Measurements from ENCODE around the gene CEACAM6. TPM values are rescaled to one million over a fixed set of nuclear protein-coding genes. Genes with fewer than 3 reads are reported as not detected.
"Not testable (repeated sequence)": the region's sequence is repeated elsewhere in the genome, so short reads cannot be mapped to it uniquely, and the experiment has no call there.

Gene CEACAM6
- total RNA-seq, 4 donors from 2014 or later: 0.19 TPM; not detected in 3

GRCh38 chr19:41785653-41786052 lies 30.3 kb downstream of the CEACAM6 start:
- no peak for TF ChIP-seq CTCF (IDR thresholded peaks at IDR 0.05)
- ATAC-seq (ENCODE audit: low FRiP score) (peak; percentile 44), DNase-seq (ENCODE audit: low spot score) (no peak)

- DNase-seq (ENCODE audit: low spot score) (no peak), ATAC-seq (ENCODE audit: low FRiP score) (no peak)
- no peak for TF ChIP-seq CTCF (IDR thresholded peaks at IDR 0.05)
Observed at GRCh38 chr19:41787055-41787454, 31.7 kb downstream of the CEACAM6 start.

- DNase-seq (ENCODE audit: low spot score); ATAC-seq (ENCODE audit: low FRiP score): not testable (repeated sequence)
Observed at GRCh38 chr19:41788518-41788917, 33.2 kb downstream of the CEACAM6 start.

DNA sequence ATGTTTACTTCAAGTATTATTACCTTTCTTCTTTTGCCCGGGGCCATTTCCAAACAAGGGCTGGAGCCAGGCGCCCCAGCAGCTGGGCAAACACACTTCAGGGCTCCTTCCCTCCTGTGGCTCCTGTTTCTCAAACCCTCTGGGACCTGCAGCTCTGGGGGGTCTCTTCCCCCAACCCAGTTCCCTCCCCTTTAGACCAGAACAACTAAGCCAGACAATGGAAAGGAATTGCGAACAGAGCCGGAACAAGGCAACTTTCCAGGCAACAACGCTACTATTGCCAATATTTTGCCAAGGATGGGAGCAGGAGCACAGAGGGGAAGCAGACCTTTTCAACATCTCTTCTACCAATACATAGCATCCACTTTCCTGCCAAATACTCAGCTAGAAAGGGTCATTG lies 33.7 kb downstream of the CEACAM6 start:
- not testable (repeated sequence) for DNase-seq (ENCODE audit: low spot score); ATAC-seq (ENCODE audit: low FRiP score)

DNA sequence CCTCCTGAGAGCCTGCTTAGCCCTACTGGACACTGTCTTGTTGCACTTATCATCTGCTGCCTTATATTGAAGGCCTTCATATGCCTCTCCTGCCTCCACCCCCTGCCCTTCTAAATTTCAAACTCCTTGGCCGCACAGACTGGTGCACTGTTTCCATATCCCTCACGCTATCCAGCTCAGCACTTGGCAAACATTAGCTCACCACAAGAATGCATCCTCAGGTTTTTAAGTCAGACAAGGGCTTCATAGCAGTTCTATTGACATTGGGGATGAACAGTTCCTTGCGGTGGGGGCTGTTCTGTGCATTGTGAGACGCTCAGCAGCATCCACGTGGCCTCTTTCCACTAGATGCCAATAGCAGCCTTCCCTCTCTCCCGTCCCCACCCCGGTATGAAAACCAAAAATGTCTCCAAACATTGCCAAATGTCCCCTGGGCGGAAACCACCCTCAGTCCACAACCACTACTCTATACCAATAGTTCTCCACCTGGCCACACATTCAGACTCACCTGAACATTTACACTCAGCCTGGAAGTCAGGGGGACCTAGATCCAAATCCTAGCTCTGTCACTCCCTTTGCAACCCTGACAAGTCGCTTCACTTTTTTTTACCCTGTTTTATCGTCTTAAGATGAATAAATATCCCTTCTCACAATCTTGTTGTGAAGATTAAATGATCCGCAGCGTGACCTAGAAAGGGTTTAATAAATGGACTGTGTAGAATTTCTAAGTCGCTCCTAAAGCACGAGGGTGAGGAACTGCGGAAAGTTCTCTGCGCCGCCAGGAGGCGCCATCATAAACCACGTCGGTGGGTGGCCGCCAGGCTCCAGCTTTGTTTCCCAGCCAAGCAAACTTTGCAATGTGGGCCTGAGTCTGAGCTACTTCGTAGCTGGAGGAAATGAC lies 37.4 kb downstream of the CEACAM6 start:
- no peak for ATAC-seq (ENCODE audit: low FRiP score)
- DNase-seq (ENCODE audit: low spot score): no peak
- no peak for TF ChIP-seq CTCF (IDR thresholded peaks at IDR 0.05)

- ATAC-seq (ENCODE audit: low FRiP score): no peak
- no peak for TF ChIP-seq CTCF (IDR thresholded peaks at IDR 0.05)
- no peak for DNase-seq (ENCODE audit: low spot score)
Observed at GRCh38 chr19:41793414-41793727, 38.0 kb downstream of the CEACAM6 start.

DNA sequence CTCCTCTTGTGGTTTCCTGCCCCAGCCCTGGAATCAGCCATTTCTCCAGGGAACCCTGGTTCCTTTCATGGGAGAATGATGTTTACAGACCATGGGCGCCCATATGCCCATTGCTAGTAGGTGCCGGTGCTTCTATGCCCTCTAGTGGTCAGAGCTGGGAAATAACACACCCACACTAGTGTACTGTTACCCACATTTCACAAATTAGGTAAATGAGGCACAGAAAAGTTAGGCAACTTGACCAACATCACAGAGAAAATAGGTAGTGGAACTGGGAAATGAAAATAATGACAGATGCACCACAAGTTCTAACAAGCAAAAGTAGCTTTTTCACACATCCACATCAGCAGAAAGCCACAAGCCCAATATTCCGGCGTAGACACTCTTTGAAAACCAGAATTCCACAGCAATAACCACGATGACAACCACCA lies 39.7 kb downstream of the CEACAM6 start:
- no peak for TF ChIP-seq CTCF (IDR thresholded peaks at IDR 0.05)
- DNase-seq (ENCODE audit: low spot score): no peak
- ATAC-seq (ENCODE audit: low FRiP score): peak; percentile 73

GRCh38 chr19:41796362-41796761 lies 41.0 kb downstream of the CEACAM6 start, which contains the start of gene CEACAM3:
CEACAM3 (plus strand) TSS chr19:41796587; CDS start chr19:41796678, 91 bp downstream.
- TF ChIP-seq CTCF (IDR thresholded peaks at IDR 0.05): no peak
- no peak for DNase-seq (ENCODE audit: low spot score)
- no peak for ATAC-seq (ENCODE audit: low FRiP score)
